Testis (tissue), 2 donors: ENCODE data around the gene CACNA1C.

Experiments used
- CTCF ChIP-seq, 3 experiments: fragments of 450-650 bp in 2 of 3; fragments of 200-600 bp in 1 of 3; sonication (generic) in 1 of 3; IDR thresholded peaks; one replicate each; pipeline ENCODE4 v1.5.1; 2016 to 2019; ENCODE audit warnings: antibody characterized with exemption in 3 of 3, mild to moderate bottlenecking in 2 of 3, moderate library complexity in 1 of 3
- POLR2A ChIP-seq: fragments of 450-650 bp; IDR thresholded peaks from one replicate; pipeline ENCODE4 v1.6.1; 2017; ENCODE audit warnings: antibody characterized with exemption, mild to moderate bottlenecking, moderate library complexity

- TF ChIP-seq POLR2A (no peak), CTCF (IDR thresholded peaks at IDR 0.05) (no peak)
Observed at GRCh38 chr12:2152134-2152533, 99.3 kb downstream of the CACNA1C start.
